Measurements from ENCODE around the gene IQSEC1. TPM values are rescaled to one million over a fixed set of nuclear protein-coding genes. Genes with fewer than 3 reads are reported as not detected.
"Not testable (repeated sequence)": the region's sequence is repeated elsewhere in the genome, so short reads cannot be mapped to it uniquely, and the experiment has no call there.

The IQSEC1 gene

DNA sequence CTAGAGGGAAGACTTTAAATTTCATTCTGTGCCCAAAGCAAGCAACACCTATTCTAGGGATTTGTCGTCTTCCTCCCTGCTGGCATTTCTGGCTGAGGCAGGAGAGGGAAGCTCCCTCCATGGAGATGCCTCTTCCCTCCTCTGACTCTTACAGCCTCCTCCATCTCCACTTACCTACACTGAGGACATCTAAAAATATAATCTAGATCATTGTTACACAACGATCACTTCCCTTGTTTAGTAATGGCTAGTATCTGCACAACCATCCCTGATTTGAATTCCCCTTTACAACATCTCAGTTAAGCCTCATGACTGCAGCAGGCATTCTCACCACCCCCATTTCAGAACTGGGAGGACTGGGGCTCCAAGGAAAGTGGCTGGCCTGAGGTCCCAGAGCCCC lies 219.4 kb downstream of the IQSEC1 start:
- not testable (repeated sequence) for H2AK5ac ChIP-seq (ENCODE audit: low read depth, low read length)

DNA sequence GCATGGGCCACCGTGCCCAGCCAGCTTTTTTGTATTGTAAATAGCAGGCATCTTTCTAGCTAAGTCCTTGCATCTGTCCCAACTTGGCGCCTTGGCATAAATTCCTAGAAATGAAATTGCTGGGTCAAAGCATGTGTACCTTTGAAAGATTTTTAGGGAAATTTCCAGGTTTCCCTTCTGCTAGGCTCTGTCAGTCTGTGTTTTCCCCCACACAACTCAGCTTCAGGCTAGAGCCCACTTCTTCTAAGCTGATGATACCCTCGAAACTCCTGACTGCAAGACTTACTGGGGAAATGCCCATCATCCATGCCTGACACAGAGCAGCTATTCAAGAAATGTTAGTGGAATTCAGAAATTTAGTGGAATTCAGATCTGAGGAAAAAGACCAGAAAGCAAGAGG lies 221.0 kb downstream of the IQSEC1 start:
- no peak overlapping the region for H2BK5ac ChIP-seq (ENCODE audit: low read length)
- H3K4ac ChIP-seq (ENCODE audit: low read length) = no peak overlapping the region
- H2AFZ ChIP-seq (ENCODE audit: low read length) = no peak overlapping the region
- no peak overlapping the region for H2BK15ac ChIP-seq (ENCODE audit: low read length)
- H3K9ac ChIP-seq (ENCODE audit: low read depth, low read length, poor library complexity) = no peak overlapping the region
- no peak overlapping the region for H3K23ac ChIP-seq (ENCODE audit: low read depth, low read length, poor library complexity)
- H3K4me1 ChIP-seq (ENCODE audit: control insufficient read depth in 2 of 2, insufficient read depth in 1 of 2, low read depth in 1 of 2, low read length in 2 of 2) = peaks cover 0 to 2% of the 10 kb centered on the region in 2 donors
- no peak for DNase-seq (ENCODE audit: low spot score)
- no peaks in the 10 kb centered on the region for H3K36me3 ChIP-seq (replicated peaks in 1 of 2; ENCODE audit: control insufficient read depth in 2 of 2, insufficient read depth in 2 of 2, low read length in 2 of 2)
- H3K18ac ChIP-seq (ENCODE audit: low read length) = no peak overlapping the region
- no peak overlapping the region for H2AK5ac ChIP-seq (ENCODE audit: low read depth, low read length)
- H3K79me1 ChIP-seq (ENCODE audit: low read depth, low read length) = no peaks in the 10 kb centered on the region
- no peak overlapping the region for H3K14ac ChIP-seq (ENCODE audit: low read length)
- peaks cover 0 to 1% of the 10 kb centered on the region in 2 donors for H3K9me3 ChIP-seq (replicated peaks in 1 of 2; ENCODE audit: control insufficient read depth in 2 of 2, insufficient read depth in 1 of 2, low read depth in 1 of 2, low read length in 2 of 2)
- no CpG with 5 or more reads among the region's 3 CpGs for WGBS, 2 donors (ENCODE audit: extremely low coverage in 2 of 2, insufficient read length in 2 of 2, insufficient replicate concordance in 1 of 2)
- H3K4me2 ChIP-seq (ENCODE audit: insufficient read depth, low read length, poor library complexity, severe bottlenecking) = no peak overlapping the region
- no peak overlapping the region for H3K4me3 ChIP-seq (ENCODE audit: low read length in 2 of 2)
- no peak overlapping the region for H2BK12ac ChIP-seq (ENCODE audit: low read length)
- peaks cover 0 to 27% (median 0%) of the 10 kb centered on the region in 3 experiments for H3K27me3 ChIP-seq (ENCODE audit: control insufficient read depth in 3 of 3, insufficient read depth in 3 of 3, low read depth in 1 of 3, low read length in 3 of 3)
- H3K27ac ChIP-seq (replicated peaks; ENCODE audit: low read length) = no peak overlapping the region
- no peak overlapping the region for H2BK120ac ChIP-seq (ENCODE audit: low read depth, low read length)
- no peak overlapping the region for H4K8ac ChIP-seq (ENCODE audit: low read depth, low read length)
- H4K91ac ChIP-seq (ENCODE audit: low read depth, low read length, poor library complexity) = no peak overlapping the region

More for the DNA sequence above, 219.4 kb downstream of the IQSEC1 start:
- H2BK120ac ChIP-seq (ENCODE audit: low read depth, low read length); DNase-seq (ENCODE audit: low spot score); H3K4me1 ChIP-seq (ENCODE audit: control insufficient read depth in 2 of 2, insufficient read depth in 1 of 2, low read depth in 1 of 2, low read length in 2 of 2); H3K9me3 ChIP-seq (replicated peaks in 1 of 2; ENCODE audit: control insufficient read depth in 2 of 2, insufficient read depth in 1 of 2, low read depth in 1 of 2, low read length in 2 of 2); H4K91ac ChIP-seq (ENCODE audit: low read depth, low read length, poor library complexity); H3K18ac ChIP-seq (ENCODE audit: low read length); H3K23ac ChIP-seq (ENCODE audit: low read depth, low read length, poor library complexity); H3K4me2 ChIP-seq (ENCODE audit: insufficient read depth, low read length, poor library complexity, severe bottlenecking); H3K4me3 ChIP-seq (ENCODE audit: low read length in 2 of 2); H3K4ac ChIP-seq (ENCODE audit: low read length); H3K36me3 ChIP-seq (replicated peaks in 1 of 2; ENCODE audit: control insufficient read depth in 2 of 2, insufficient read depth in 2 of 2, low read length in 2 of 2); H2BK5ac ChIP-seq (ENCODE audit: low read length); H2AFZ ChIP-seq (ENCODE audit: low read length); H3K14ac ChIP-seq (ENCODE audit: low read length); H2BK12ac ChIP-seq (ENCODE audit: low read length); H2BK15ac ChIP-seq (ENCODE audit: low read length); H3K79me1 ChIP-seq (ENCODE audit: low read depth, low read length); H3K9ac ChIP-seq (ENCODE audit: low read depth, low read length, poor library complexity); H4K8ac ChIP-seq (ENCODE audit: low read depth, low read length); H3K27ac ChIP-seq (replicated peaks; ENCODE audit: low read length): not testable (repeated sequence)
- H3K27me3 ChIP-seq (ENCODE audit: control insufficient read depth in 3 of 3, insufficient read depth in 3 of 3, low read depth in 1 of 3, low read length in 3 of 3) = peaks cover 0 to 37% (median 0%) of the 10 kb centered on the region in 3 experiments
- no CpG with 5 or more reads among the region's 2 CpGs for WGBS, 2 donors (ENCODE audit: extremely low coverage in 2 of 2, insufficient read length in 2 of 2, insufficient replicate concordance in 1 of 2)

Small RNA genes lying within 50 kb of the gene (small RNA-seq; reads per million reads assigned to genes)
- not detected for gene AC034198.1 (ENCODE audit: insufficient read depth)
- not detected for gene AC069271.1 (ENCODE audit: insufficient read depth)
